Parathyroid adenoma (tissue), 2 donors: ENCODE measurements around the gene TM9SF3.

Source experiments
- H2AFZ ChIP-seq: fragments of 300-600 bp; sonication (generic); one replicate; pipeline ENCODE4 v1.7.0; 2017; ENCODE audit warnings: antibody characterized with exemption, mild to moderate bottlenecking
- H3K27ac ChIP-seq: fragments of 300-600 bp; sonication (generic); one replicate; pipeline ENCODE4 v1.7.0; 2017
- H3K27me3 ChIP-seq: fragments of 300-600 bp; sonication (generic); one replicate; pipeline ENCODE4 v1.7.0; 2017; ENCODE audit warnings: low read length; ENCODE audit not compliant: control insufficient read depth, insufficient read depth
- H3K36me3 ChIP-seq: fragments of 300-600 bp; sonication (generic); one replicate; pipeline ENCODE4 v1.7.0; 2017; ENCODE audit warnings: low read length; ENCODE audit not compliant: control insufficient read depth, insufficient read depth
- H3K4me1 ChIP-seq: fragments of 300-600 bp; sonication (generic); one replicate; pipeline ENCODE4 v1.7.0; 2017; ENCODE audit warnings: control low read depth
- H3K4me2 ChIP-seq: fragments of 300-600 bp; sonication (generic); one replicate; pipeline ENCODE4 v1.7.0; 2017; ENCODE audit warnings: low read length
- H3K4me3 ChIP-seq: fragments of 300-600 bp; sonication (generic); one replicate; pipeline ENCODE4 v1.7.0; 2017; ENCODE audit warnings: low read depth, low read length
- H3K79me2 ChIP-seq: fragments of 300-600 bp; sonication (generic); one replicate; pipeline ENCODE4 v1.7.0; 2017; ENCODE audit warnings: control low read depth
- H3K9ac ChIP-seq: fragments of 300-600 bp; sonication (generic); one replicate; pipeline ENCODE4 v1.7.0; 2017; ENCODE audit warnings: mild to moderate bottlenecking
- H3K9me3 ChIP-seq: fragments of 300-600 bp; sonication (generic); one replicate; pipeline ENCODE4 v1.7.0; 2017; ENCODE audit warnings: low read length; ENCODE audit not compliant: control insufficient read depth
- TF ChIP-seq, protein P1 (sequence below): fragments of 300-600 bp; sonication (generic); IDR thresholded peaks from one replicate; pipeline ENCODE4 v1.7.0; 2017; ENCODE audit warnings: antibody characterized with exemption, mild to moderate bottlenecking
- donor health status: primary hyperparathyroidism.

The TM9SF3 gene

GRCh38 chr10:96626795-96627194 lies 40.0 kb upstream of the TM9SF3 start:
- Histone ChIP-seq H3K79me2 (no peaks in the 10 kb centered on the region), H3K9ac (no peak overlapping the region), H3K36me3 (no peaks in the 10 kb centered on the region), H3K4me2 (no peak overlapping the region), H2AFZ (no peak overlapping the region), H3K9me3 (no peaks in the 10 kb centered on the region), H3K27me3 (no peaks in the 10 kb centered on the region), H3K4me1 (no peaks in the 10 kb centered on the region), H3K27ac (no peak overlapping the region), H3K4me3 (no peak overlapping the region)
- TF ChIP-seq, protein P1, sequence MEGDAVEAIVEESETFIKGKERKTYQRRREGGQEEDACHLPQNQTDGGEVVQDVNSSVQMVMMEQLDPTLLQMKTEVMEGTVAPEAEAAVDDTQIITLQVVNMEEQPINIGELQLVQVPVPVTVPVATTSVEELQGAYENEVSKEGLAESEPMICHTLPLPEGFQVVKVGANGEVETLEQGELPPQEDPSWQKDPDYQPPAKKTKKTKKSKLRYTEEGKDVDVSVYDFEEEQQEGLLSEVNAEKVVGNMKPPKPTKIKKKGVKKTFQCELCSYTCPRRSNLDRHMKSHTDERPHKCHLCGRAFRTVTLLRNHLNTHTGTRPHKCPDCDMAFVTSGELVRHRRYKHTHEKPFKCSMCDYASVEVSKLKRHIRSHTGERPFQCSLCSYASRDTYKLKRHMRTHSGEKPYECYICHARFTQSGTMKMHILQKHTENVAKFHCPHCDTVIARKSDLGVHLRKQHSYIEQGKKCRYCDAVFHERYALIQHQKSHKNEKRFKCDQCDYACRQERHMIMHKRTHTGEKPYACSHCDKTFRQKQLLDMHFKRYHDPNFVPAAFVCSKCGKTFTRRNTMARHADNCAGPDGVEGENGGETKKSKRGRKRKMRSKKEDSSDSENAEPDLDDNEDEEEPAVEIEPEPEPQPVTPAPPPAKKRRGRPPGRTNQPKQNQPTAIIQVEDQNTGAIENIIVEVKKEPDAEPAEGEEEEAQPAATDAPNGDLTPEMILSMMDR: no peak

- no peaks in the 10 kb centered on the region for H3K36me3 ChIP-seq
- H3K27me3 ChIP-seq: no peaks in the 10 kb centered on the region
- no peaks in the 10 kb centered on the region for H3K4me1 ChIP-seq
- TF ChIP-seq, protein P1: no peak
- H3K27ac ChIP-seq: no peak overlapping the region
- H3K4me3 ChIP-seq: no peak overlapping the region
- H3K4me2 ChIP-seq: no peak overlapping the region
- H3K79me2 ChIP-seq: no peaks in the 10 kb centered on the region
- H3K9ac ChIP-seq: no peak overlapping the region
- no peaks in the 10 kb centered on the region for H3K9me3 ChIP-seq
- H2AFZ ChIP-seq: no peak overlapping the region
Measured at GRCh38 chr10:96625173-96625572, 38.4 kb upstream of the TM9SF3 start.

GRCh38 chr10:96622013-96622787 lies 35.4 kb upstream of the TM9SF3 start:
- TF ChIP-seq, protein P1: no peak
- H3K36me3 ChIP-seq: no peaks in the 10 kb centered on the region

GRCh38 chr10:96619796-96620773 lies 33.3 kb upstream of the TM9SF3 start:
- Histone ChIP-seq H3K27me3 (no peaks in the 10 kb centered on the region), H3K36me3 (no peaks in the 10 kb centered on the region), H3K9ac (no peak overlapping the region), H3K79me2 (no peaks in the 10 kb centered on the region), H3K4me1 (no peaks in the 10 kb centered on the region), H3K4me3 (no peak overlapping the region), H2AFZ (no peak overlapping the region), H3K9me3 (no peaks in the 10 kb centered on the region), H3K4me2 (no peak overlapping the region), H3K27ac (no peak overlapping the region)
- TF ChIP-seq, protein P1: no peak

More at GRCh38 chr10:96622013-96622787, 35.4 kb upstream of the TM9SF3 start:
- Histone ChIP-seq H2AFZ (no peak overlapping the region), H3K79me2 (no peaks in the 10 kb centered on the region), H3K9ac (no peak overlapping the region), H3K27me3 (no peaks in the 10 kb centered on the region), H3K4me1 (no peaks in the 10 kb centered on the region), H3K9me3 (no peaks in the 10 kb centered on the region), H3K4me3 (no peak overlapping the region), H3K27ac (no peak overlapping the region), H3K4me2 (no peak overlapping the region)
